Endothelial cell of umbilical vein (primary cell): ENCODE data around the gene CCNY.

Source experiments
- POLR2AphosphoS5 ChIP-seq: IDR thresholded peaks from 2 replicates; pipeline ENCODE4 v1.6.1; 2012; ENCODE audit warnings: low read depth, mild to moderate bottlenecking, control low read depth, low read length, moderate library complexity; ENCODE audit not compliant: insufficient read depth
- TF ChIP-seq, protein P1 (sequence below), 2 donors: IDR thresholded peaks; 1 replicate in 1 of 2; 2 replicates in 1 of 2; pipeline ENCODE4 v1.5.1; 2011; ENCODE audit warnings: low read length in 2 of 2, mild to moderate bottlenecking in 2 of 2, moderate library complexity in 2 of 2, control low read depth in 1 of 2, inconsistent platforms in 1 of 2, low read depth in 1 of 2; ENCODE audit not compliant: insufficient read depth in 1 of 2; ENCODE audit errors: extremely low read depth in 1 of 2

DNA sequence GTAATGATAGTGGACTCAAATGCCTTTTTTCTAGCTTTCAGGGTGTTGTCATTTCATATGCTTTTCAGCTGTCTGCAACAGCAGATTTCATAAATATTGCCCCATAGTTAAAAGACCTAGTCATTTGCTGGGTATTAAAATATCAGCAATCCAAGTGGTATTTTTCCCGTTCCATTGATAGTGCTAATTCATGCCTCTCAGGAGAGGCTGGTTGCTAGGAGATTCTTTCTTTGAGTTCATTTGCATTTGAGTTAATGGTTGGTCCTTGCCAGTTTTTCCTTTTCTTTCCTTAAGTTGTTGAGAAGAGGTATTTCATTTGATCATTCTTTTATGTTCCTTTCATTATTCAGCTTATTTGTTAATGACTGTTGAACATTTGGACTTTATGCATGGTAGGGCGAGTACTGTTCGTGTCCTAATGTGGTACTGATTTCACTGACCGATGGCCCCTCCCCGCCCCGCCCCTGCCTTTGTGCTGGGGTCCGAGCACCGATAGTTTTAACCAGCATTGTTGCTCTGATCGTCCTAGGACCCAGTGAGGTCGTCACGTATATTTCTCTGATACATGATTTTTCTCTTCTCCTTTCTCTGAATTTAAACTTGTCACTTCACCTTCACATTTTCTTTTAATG lies 128.6 kb downstream of the CCNY start:
- TF ChIP-seq, protein P1, sequence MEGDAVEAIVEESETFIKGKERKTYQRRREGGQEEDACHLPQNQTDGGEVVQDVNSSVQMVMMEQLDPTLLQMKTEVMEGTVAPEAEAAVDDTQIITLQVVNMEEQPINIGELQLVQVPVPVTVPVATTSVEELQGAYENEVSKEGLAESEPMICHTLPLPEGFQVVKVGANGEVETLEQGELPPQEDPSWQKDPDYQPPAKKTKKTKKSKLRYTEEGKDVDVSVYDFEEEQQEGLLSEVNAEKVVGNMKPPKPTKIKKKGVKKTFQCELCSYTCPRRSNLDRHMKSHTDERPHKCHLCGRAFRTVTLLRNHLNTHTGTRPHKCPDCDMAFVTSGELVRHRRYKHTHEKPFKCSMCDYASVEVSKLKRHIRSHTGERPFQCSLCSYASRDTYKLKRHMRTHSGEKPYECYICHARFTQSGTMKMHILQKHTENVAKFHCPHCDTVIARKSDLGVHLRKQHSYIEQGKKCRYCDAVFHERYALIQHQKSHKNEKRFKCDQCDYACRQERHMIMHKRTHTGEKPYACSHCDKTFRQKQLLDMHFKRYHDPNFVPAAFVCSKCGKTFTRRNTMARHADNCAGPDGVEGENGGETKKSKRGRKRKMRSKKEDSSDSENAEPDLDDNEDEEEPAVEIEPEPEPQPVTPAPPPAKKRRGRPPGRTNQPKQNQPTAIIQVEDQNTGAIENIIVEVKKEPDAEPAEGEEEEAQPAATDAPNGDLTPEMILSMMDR (IDR thresholded peaks at IDR 0.05; ENCODE audit: extremely low read depth in 1 of 2, insufficient read depth in 1 of 2, low read depth in 1 of 2, low read length in 2 of 2), result no peak
- no peak for TF ChIP-seq POLR2AphosphoS5
